Neural progenitor cell (in vitro differentiated cells): Measurements from ENCODE around the gene ALLC.

Experiments used
- CTCF ChIP-seq: fragments of 200-600 bp; sonication (generic); IDR thresholded peaks from 2 replicates; pipeline ENCODE4 v1.5.1; 2017; ENCODE audit warnings: antibody characterized with exemption, mild to moderate bottlenecking
- EZH2phosphoT487 ChIP-seq: fragments of 200-600 bp; sonication (generic); IDR thresholded peaks from 2 replicates; pipeline ENCODE4 v1.6.1; 2017; ENCODE audit warnings: antibody characterized with exemption

- TF ChIP-seq EZH2phosphoT487 (no peak), CTCF (no peak)
Measured at GRCh38 chr2:3619033-3619432, 39.0 kb upstream of the ALLC start.
